Muscle of arm (tissue), 12 donors: Measurements from ENCODE around the gene KAZN. TPM values are rescaled to one million over a fixed set of nuclear protein-coding genes. Genes with fewer than 3 reads are reported as not detected.

Source experiments
- DNase-seq: peaks from one replicate; pipeline ENCODE4 v3.0.0-alpha.2; 2013
- polyA plus RNA-seq, 12 donors: library from polyadenylated mRNA; unstranded; fragments of 120-200 nt; gene quantifications; one replicate each; pipeline ENCODE4 v1.2.1, GENCODE V29; 2013; ENCODE audit not compliant: insufficient read length in 12 of 12

Gene KAZN
- polyA plus RNA-seq, 12 donors, result 10.6 to 20.6 (median 14.8) TPM; not detected in 1

DNA sequence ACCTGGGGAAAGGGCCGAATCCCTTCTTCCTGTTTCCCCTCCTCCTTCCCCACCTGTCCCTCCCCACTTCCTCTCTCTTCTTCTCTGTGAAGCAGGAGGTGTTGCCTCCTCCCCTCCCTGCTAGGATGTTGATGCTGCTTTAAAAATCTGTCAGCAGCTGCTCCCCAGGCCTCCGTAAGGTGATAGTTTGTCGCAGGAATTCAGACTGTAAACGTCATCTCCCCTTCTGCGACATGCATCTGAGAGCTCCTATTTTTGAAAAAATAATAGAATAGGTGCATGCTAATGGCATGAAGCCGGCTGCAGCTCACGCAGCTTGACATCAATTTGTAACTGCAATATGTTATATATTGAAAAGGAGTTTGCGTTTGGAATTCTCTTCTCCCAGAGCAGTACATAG is 70.1 kb downstream of the KAZN start:
- no peak for DNase-seq

DNA sequence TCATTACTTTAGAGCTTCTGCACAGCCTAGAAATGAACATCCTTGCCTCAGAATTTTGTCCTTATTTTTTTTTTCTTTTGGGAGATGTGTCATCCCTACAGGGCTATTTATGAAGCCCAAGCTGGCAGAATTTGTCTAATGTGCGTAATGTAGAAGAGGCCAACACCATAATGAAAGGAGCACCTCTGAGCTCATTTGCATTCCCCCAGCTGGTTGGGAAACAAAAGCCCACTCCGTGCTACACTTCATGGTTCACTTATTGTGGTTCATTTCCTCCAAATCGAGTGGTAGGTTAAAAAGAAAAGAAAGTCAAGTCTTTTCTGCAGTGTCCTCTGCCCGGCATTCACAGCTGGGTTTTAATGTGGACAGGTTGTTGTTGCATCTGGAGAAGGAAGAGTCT is 73.5 kb downstream of the KAZN start:
- no peak for DNase-seq

DNA sequence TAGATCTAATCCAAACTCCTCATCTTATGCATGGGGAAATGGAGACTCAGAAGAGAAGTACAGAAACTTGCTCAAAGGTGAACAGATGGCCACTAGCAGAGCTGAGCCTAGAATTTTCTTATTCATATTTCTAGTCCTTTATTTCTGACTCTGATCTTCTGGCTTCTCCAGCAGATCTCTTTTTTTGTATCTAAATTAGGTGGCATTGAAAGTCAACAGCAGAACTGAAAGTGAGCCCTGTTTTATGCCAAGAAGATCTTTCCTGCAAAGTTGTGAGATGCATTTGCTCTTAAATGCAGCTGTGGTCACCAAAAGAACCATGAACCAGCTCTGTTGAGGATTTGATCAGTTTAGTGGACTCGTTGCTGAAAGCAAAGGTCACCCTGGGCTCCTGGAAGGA is 75.5 kb downstream of the KAZN start:
- DNase-seq, result no peak

DNA sequence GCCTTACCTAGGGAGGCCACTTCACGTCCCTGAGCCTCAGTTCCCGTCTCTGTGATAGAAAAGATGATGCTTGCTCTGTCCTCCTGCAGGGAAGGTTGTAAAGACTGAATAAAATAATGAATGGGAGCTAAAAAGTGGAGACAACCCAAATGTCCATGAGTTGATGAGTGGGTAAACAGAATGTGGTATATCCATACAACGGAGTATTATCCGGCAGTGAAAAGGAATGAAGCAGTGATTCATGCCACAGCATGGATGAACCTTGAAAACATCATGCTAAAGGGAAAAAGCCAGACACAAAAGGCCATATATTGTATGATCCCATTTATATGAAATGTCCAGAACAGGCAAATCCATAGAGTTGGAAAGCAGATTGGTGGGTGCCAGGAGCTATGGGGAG is 77.9 kb downstream of the KAZN start:
- DNase-seq, result no peak

DNA sequence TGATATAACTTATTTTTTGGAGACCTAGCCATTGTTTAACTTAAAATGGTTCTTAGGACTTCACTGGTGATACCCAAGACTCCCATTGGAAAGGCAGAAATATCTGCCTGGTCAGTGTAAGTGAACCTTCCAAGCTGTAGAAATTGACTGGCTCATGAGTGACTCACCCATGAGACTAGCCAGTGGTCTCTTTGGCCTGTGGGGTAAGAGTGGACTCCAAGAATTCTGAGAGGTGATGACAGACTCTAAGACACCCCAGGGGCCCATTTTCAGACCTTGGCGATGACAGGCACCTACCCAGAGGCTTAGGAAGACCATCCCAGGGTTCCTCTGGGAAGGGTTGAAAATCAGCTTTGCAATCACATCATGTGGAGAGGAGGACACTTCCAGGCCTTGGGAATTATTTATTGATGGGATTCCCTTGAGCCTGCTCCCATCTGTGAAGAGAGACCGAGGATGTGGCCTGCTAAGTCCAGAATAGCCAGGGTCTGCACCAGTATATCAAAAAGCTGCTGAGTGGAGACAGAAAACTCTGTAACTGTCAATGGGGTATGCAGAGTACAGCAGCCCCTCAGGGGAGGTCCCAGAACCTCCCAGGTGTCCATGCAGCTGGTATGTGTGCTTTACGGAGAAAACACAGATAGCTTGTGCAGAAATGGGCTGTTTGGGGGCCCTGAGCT is 78.9 kb downstream of the KAZN start:
- no peak for DNase-seq

DNA sequence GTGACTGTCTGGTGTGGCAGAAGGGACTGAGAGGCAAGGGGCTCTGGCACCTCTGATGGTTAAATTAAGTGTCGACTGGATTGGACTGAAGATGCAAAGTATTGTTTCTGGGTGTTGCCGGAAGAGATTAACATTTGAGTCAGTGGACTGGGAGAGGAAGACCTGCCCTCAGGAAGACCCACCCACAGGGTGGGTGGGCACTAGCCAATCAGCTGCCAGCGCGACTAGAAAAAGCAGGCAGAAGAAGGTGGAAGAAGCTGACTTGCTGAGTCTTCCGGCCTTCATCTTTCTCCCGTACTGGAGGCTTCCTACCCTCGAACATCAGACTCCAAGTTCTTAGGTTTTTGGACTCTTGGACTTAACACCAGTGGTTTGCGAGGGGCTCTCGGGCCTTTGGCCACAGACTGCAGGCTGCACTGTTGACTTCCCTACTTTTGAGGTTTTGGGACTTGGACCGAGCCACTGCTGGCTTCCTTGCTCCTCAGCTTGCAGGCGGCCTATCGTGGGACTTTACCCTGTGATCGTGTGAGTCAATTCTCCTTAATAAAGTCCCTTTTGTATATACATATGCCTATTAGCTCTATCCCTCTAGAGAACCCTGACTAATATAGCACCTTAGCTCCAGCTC is 79.6 kb downstream of the KAZN start:
- no peak for DNase-seq

DNA sequence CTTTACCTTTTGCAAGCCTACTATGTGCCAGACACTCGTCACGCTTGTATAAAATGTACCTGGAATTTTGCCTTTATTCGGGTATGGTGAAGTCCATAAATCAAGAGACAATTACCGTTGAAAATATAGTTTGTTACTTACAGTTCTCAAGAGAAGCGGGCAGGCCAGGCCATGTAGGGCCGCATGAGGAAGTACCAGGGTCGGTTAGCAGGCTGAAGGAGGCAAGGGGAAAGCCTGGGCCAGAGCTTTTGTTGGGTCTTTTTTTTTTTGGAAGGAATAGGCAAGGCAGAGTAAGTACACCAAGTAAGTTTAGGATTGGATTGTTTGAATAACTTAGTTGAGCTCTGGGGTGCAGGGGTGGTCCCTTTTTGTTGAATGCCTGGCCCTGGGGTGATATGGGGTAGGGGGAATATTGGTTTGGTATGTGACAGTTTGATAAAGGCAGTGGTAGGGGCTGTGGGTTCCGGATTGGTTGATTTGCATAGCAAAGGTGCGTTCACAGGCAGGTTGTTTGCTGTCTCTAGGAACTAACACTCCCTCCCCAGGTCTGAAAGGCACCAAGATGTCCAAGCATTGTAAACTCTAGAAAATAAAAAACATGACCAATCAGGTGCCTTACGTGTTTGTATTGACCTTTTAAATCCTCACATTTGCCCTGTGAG is 80.7 kb downstream of the KAZN start:
- DNase-seq, result no peak

DNA sequence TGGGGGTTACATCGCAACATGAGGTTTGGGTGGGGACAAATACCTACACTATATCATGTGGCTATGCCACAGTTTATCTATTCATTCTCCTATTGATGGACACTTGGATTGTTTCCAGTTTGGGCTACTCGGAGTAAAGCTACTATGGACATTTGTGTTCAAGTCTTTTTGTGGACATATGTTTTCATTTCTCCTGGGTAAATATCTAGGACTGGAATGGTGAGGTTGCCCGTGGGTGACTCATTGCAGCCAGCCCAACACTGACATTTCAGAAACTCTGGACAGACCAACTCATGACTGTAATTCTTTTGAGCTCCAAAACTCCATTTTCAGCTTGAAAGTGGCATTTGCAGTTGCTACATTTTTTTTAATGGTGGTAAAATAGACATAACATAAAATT is 82.7 kb downstream of the KAZN start:
- no peak for DNase-seq

DNA sequence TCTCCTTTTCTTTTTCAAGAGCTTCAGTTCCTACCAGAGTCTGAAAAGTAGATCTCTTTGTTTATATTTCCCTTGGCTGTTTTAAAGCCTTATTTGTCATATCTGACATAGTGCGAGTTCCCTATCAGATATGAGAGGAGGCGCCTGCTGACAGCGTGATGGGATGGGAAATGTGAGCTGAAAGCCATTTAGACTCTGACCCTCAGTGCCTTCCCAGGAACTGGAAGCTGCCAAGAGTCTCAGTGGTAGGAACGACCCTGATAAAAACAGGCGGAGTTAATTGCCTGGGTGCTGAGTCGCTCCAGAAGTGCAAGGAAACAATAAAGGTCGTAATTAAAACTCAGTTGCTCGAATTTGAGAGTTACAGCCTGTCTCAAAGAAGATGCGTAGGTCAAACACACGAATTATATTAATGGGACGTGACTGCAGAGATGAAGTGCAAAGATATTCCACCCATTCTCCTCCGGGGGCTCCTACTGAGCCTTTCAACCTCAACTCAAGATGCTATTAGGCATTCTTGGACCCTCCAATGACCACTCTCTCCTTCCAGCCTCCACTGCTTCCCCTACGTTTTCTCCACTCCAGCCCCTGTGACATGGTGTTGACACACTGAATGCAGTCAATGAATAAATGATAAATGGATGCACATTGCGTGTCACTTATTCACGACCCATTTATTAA is 84.6 kb downstream of the KAZN start:
- DNase-seq, result no peak

DNA sequence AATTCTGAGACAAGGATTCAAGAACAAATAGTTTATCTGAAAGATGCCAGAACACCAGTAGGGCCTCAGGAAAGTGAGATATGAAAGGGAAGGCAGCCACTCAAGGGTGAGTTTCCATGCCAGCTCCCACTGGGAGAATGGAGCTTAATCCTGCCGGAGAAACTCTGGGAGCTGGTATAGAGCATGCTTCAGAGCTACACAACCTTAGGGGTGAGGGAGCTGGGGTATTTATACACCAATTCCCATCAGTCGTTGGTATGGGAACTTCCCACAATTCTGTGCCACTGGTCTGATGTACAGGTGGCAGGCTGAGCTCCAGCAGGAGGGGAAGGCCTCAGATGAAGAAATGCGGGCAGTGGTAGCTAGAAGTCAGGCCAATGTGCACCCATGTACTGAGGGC is 86.6 kb downstream of the KAZN start:
- DNase-seq, result no peak

DNA sequence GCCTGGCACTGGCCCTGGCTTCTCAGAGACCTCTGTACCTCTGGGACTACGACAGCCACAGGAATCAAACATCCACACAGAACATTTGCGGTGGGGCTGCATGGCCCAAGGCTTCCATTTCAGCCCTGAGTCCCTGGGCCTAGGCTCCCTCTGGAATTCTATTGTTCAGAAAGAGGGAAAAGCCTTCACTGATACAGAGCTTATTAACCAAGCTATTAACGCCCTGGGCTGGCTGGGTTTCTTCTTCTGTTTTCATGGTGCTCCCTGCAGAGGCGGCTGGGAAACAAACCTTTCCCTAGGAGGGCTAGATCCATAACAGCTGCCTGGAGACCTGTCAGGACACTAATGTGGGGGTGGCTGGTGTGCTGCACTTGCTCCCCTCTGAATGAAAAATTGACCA is 88.2 kb downstream of the KAZN start:
- DNase-seq, result no peak

DNA sequence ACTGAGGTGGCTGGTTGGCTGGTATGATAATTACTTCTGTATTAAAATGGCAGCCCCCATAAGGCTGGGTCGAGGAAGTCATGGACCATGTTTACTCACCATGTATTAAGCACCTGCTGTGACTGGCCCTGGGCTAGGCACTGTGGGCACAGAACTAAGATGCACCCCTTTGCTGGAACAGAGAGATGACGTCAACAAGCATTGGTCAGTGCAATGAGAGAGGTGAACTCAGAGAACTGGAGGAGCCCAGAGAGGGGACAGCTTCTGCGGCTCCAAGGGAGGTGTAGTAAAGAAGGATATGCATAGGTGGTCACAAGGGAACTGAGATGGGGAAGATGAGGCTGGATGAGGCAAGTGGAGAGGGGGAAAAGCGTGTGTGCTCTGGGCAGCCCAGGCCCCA is 88.7 kb downstream of the KAZN start:
- DNase-seq, result no peak

DNA sequence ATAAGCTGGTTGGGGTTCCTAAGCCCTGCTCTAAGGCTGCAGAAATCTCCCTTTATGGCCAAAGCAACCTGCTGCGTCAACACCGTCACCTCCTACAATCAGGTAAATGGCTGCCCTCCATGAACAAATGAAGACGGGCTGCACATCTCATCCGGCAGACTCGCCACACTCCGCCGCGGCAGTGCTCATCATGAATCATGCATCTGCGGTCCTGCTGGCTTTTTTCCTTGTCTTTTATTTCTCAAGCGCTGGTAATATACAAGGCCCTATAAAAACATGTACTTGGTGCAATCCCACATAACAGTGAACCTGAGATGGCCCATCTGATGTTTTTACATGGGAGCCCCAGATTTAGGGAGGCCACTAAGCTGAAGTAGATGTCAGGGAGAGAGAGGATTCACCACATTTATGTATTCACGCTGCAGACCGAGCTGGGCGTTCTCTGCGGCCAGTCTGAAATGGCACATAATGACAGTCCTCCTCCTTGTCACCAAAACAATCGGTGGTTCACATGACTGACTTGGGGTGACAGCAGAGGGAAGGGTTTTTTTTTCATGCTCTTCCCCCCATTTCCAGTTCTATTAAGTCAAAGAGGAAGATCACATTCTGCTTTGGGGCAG is 91.6 kb downstream of the KAZN start:
- DNase-seq, result no peak

DNA sequence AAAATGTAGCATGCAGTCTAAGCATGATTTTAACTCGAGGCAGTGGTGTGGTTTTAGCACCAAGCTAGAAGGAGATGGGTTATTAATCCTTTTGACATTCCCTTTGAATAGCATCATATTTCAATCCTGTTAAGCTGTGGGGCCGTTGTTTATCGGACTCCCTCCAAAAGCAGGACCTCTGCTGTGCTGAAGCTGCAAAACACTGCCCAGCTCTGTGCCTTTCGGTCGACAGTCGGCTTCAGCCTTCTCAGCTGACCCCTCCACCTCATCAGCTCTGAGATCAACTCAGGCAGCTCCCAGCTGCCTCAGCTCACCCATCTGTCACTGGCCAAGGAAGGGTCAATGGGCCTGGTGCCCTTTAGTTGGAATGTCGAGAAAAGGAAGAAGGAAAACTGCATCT is 95.5 kb downstream of the KAZN start:
- no peak for DNase-seq

DNA sequence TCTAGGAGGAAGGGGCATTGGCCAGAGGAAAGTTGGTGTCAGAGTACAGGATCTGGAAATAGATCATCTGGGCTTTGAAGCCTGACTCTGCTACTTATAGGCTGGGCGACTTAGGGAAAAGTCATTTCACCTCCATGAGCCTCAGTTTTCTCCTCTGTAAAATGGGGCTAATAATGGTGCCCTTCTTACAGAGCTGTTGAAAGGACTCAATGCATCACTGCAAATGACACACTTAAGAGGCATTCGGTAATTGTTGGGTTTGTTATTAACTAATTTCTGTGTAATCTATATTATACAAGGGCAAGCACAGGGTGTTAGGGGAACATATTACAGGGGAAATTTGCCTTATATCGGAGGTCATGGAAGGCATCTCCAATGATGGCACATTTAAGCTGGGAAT is 96.1 kb downstream of the KAZN start:
- no peak for DNase-seq

DNA sequence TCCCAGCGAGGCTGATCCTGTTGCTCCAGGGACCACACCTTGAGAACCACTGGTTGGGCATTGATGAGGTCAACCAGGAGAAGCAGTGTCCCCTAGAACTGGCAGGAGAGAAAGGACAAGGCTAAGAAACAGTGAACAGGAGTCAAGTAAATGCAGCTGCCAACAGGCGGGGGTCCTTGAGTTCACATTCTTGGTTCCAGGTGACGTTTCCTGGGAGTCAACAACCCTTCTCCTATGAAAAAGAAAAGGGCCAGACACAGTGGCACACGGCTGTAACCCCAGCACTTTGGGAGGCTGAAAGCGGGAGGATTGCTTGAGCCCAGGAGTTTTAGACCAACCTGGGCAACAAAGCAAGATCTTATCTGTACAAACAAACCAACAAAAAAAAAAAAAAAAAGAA is 98.3 kb downstream of the KAZN start:
- no peak for DNase-seq

DNA sequence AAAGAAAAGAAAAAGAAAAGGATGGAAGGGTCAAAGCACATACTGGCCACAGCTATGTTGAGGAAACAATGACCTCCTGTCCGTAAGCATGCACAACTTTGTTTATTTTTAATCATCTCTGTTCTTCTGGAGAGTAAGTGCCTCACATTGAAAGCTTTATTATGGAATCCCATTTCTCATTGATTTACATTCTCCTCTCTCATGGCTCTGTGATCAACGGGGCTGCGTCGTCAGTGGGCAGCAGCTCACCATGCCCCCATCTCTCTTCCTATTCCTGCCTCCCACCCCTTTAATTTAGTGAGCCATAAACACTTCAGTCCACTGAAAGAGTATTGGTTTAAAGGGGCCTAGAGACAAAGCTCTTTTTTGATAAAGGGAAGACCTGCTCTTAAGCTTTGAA is 98.9 kb downstream of the KAZN start:
- DNase-seq, result no peak

DNA sequence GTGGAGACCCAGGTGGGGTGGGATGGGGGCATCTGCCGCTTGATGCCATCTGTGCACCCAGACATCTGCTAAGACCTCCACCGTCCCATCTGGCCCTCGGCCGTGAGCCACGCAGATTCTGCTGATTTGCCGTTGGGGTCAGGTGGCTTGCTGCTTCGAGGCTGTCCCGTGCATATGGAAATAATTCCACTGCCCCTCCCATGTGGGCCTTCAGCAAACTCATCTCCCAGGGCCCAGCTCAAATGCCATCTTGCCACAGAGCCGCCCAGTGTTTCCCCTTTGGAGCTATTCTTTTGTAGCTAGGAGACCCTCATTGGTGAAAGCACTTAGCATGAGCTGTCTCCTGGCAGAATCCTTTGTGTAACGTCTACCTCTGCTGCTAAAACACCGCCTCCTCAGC is 99.8 kb downstream of the KAZN start:
- DNase-seq, result no peak

DNA sequence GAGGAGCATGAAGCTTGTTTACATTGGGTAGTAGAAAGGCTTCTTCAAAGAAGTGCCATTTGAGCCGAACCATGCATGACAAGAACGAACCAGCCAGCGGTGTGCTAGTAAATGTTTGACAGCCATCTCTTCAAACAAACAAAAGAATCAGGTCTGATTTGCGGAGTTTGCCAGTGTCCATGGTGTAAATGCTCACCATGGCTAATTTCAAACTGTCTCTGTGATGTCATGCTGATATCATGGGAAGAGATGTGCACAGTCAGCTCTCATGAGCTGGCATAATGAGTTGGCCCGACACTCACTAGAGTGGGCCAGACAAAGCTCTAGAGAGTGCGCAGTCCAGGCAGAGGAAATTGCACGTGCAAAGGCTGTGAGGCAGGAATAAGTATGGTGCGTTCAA is 101.1 kb downstream of the KAZN start:
- DNase-seq, result no peak

DNA sequence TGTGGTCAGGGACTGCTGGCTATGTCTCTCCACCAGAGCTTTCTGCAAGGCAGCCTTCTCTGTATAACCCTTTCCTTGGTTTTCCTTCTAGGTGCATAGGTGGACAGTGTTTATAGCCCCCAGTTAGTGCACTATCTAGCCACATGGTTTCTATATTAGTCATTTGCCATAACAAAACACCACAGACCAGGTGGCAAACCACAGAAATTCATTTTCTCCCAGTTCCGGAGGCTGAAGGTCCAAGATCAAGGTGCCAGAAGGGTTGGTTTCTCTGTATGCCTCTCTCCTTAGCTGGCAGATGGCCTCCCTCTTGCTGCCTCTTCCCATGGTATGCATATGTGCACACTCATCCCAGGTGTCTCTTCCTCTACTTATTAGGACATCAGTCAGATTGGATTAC is 106.4 kb downstream of the KAZN start:
- DNase-seq, result no peak

DNA sequence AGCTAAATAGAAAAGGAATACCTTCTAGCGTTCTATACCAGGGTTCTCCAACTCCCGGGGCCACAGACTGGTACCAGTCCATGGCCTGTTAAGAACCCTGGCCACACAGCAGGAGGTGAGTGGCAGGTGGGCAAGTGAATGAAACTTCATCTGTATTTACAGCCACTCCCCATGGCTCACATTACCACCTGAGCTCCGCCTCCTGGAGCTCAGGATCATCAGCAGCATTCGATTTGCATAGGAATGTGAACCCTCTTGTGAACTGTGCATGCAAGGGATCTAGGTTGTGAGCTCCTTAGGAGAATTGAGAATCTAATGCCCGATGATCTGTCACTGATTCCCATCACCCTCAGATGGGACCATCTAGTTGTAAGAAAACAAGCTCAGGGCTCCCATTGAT is 107.3 kb downstream of the KAZN start:
- DNase-seq, result no peak

DNA sequence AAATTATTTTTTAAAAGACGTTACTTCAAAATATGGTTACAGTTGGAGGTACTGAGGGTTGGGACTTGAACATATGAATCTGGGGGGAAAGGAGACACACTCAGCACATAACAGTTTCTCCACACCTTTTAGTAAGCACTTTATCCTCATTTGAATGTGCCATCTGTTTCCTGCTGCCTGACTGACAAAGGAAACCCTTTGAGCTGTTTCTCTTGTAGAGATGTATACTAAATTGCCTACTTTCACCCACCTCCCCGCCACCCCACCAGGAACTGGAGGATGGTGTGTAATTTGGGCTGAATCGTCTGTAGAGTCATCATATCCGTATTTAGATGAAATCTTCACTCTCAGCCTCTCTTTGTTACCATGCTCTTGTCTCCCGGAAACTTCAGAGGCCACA is 108.1 kb downstream of the KAZN start:
- DNase-seq, result no peak
